Upper lobe of right lung (tissue), 1 donor: ENCODE results near the gene ZSCAN1. TPM values are rescaled to one million over a fixed set of nuclear protein-coding genes. Genes with fewer than 3 reads are reported as not detected.

Experiments used
- ATAC-seq: fragments of 200-7000 bp; cut with Tn5 transposase; one replicate; pipeline ENCODE4 v1.9.1; 2020; ENCODE audit warnings: mild to moderate bottlenecking, moderate library complexity
- DNase-seq: peaks from one replicate; pipeline ENCODE4 v3.0.0-alpha.2; 2020
- H3K27ac ChIP-seq: fragments of 200-600 bp; one replicate; pipeline ENCODE4 v1.8.0; 2022
- H3K27me3 ChIP-seq: fragments of 200-600 bp; one replicate; pipeline ENCODE4 v1.8.0; 2022; ENCODE audit warnings: mild to moderate bottlenecking
- H3K36me3 ChIP-seq: fragments of 200-600 bp; one replicate; pipeline ENCODE4 v1.8.0; 2022
- H3K4me1 ChIP-seq: fragments of 200-600 bp; one replicate; pipeline ENCODE4 v1.8.0; 2022
- H3K4me3 ChIP-seq: fragments of 200-600 bp; one replicate; pipeline ENCODE4 v1.8.0; 2022; ENCODE audit warnings: mild to moderate bottlenecking
- H3K9me3 ChIP-seq: fragments of 200-600 bp; one replicate; pipeline ENCODE4 v1.8.0; 2022
- intact Hi-C: fragments of 100-400 bp; cut with DNase I; formaldehyde crosslinking; loops from one replicate; pipeline ENCODE4 v1.11.0; 2022
- total RNA-seq: library from RNA; stranded (reverse); fragmentation: NEBNext Ultra II Directional; extraction: Animal tissue kit (Norgen Biotek cat#: 25700); gene quantifications from one replicate; pipeline ENCODE4 v1.2.1, GENCODE V29; 2021
- TF ChIP-seq, protein P1 (sequence below): fragments of 200-600 bp; IDR thresholded peaks from one replicate; pipeline ENCODE4 v1.8.0; 2022; ENCODE audit warnings: antibody characterized with exemption
- donor health status: DM: no; HTN: yes; CAD: no; lungs with severe emphysema.

The ZSCAN1 gene
- total RNA-seq, 1 donor from 2014 or later, result not detected

DNA sequence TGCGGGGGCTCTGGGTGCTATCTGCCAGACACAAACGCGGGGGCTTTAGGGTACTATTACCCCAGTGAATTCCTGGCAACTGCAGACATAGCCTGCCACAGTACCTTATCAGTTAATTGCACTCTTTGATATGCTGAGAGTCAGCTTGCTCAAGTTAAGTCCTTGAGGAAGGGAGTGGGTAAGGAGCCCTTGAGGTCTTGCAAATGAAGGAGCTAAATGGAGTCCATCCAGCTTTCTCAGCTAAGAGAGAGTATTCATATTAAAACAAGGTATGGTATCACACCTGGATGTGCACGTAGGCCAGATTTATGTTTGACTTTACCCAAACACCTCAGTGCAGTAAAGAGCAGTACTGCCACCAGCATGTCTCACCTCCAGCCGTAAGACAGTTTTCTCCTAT lies 19.7 kb upstream of the ZSCAN1 start:
- Histone ChIP-seq H3K4me1 (no peaks in the 10 kb centered on the region), H3K36me3 (no peaks in the 10 kb centered on the region), H3K27me3 (no peaks in the 10 kb centered on the region), H3K4me3 (no peak overlapping the region), H3K27ac (no peak overlapping the region), H3K9me3 (peaks cover 33% of the 10 kb centered on the region)
- DNase-seq, result no peak
- intact Hi-C loops, result no loop called here
- TF ChIP-seq, protein P1, sequence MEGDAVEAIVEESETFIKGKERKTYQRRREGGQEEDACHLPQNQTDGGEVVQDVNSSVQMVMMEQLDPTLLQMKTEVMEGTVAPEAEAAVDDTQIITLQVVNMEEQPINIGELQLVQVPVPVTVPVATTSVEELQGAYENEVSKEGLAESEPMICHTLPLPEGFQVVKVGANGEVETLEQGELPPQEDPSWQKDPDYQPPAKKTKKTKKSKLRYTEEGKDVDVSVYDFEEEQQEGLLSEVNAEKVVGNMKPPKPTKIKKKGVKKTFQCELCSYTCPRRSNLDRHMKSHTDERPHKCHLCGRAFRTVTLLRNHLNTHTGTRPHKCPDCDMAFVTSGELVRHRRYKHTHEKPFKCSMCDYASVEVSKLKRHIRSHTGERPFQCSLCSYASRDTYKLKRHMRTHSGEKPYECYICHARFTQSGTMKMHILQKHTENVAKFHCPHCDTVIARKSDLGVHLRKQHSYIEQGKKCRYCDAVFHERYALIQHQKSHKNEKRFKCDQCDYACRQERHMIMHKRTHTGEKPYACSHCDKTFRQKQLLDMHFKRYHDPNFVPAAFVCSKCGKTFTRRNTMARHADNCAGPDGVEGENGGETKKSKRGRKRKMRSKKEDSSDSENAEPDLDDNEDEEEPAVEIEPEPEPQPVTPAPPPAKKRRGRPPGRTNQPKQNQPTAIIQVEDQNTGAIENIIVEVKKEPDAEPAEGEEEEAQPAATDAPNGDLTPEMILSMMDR, result no peak
- no peak for ATAC-seq

DNA sequence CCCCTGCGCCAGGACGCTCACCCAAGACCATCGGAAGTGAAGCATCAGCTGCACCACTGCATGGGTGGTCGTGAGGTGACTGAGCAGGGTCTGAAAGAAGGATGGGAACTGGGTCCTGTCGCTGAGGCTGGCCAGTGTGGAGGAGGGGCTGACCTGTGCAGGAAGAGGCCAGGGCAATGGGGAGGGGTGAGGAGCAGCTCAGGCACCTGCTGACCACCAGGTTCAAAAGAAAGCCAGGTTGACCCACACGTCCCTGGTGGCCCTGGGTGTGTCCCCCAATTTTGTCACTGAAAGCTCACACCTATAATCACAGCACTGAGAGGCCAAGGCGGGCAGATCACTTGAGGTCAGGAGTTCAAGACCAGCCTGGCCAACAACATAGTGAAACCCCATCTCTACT lies 13.7 kb upstream of the ZSCAN1 start:
- Histone ChIP-seq H3K4me1 (no peaks in the 10 kb centered on the region), H3K9me3 (no peaks in the 10 kb centered on the region), H3K27ac (no peak overlapping the region), H3K36me3 (no peaks in the 10 kb centered on the region), H3K4me3 (no peak overlapping the region), H3K27me3 (no peaks in the 10 kb centered on the region)
- intact Hi-C loops, result loop anchor here (10.0 kb wide), 1 partner anchor 135 kb away; the partner anchor contains the start of gene ZNF329
- TF ChIP-seq, protein P1, result no peak
- ATAC-seq (no peak), DNase-seq (no peak)

DNA sequence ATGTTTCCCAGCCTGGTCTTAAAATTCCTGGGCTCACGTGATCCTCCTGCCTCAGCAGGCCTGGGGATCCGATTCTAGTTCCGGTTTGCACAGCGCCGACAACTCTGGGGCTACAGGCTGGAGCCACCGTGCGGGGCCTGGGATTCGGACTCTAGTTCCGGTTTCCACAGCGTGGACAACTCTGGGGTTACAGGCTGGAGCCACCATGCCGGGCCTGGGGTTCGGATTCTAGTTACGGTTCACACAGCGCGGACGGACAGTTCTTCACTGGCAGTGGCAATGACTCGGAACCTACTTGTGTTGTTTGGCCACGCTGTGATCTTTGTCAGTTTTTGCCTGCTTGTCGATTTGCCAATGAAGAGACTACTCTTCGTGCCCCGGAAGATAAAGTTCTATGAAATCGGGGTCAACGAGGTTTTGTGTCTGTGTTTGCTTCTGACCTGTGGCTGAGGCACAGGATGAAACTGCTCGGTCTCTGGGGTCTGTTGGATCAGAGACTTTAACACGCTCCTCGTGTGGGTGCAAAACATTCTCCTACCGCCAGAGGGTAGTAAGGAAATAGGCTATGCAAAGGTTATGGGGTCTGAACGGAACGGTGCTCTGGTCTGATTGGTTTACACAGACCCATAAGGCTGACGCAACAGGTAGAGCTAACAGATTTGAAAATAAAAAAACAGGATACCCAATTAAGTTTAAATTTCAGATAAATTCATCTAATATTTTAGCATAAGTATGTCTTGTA lies 12.1 kb upstream of the ZSCAN1 start:
- Histone ChIP-seq H3K36me3 (no peaks in the 10 kb centered on the region), H3K4me1 (no peaks in the 10 kb centered on the region), H3K4me3 (no peak overlapping the region), H3K27ac (no peak overlapping the region), H3K27me3 (no peaks in the 10 kb centered on the region), H3K9me3 (no peaks in the 10 kb centered on the region)
- ATAC-seq (peak; percentile 85), DNase-seq (no peak)
- intact Hi-C loops, result loop anchor here (10.0 kb wide), 1 partner anchor 133 kb away; the partner anchor contains the start of gene ZNF329
- TF ChIP-seq, protein P1, result peak; percentile 63

DNA sequence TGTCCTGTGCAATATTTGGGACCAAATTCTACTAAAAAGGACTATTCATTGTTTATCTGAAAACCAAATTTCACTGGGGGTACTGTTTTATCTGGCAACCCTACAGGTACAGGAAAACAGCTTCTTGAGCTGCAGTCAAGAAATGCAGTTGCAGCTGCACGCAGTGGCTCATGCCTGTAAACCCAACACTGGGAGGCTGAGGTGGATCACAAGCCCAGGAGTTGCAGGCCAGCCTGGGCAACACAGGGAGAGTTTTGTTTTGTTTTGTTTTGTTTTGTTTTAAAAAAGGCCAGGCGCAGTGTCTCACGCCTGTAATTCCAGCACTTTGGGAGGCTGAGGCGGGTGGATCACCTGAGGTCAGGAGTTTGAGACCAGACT lies 11.6 kb upstream of the ZSCAN1 start:
- no peak for DNase-seq
- intact Hi-C loops, result loop anchor here (10.0 kb wide), 1 partner anchor 133 kb away; the partner anchor contains the start of gene ZNF329
- H3K27ac ChIP-seq, result no peak overlapping the region
- no peaks in the 10 kb centered on the region for H3K36me3 ChIP-seq
- H3K9me3 ChIP-seq, result no peaks in the 10 kb centered on the region
- no peaks in the 10 kb centered on the region for H3K4me1 ChIP-seq
- no peak for ATAC-seq
- no peak overlapping the region for H3K4me3 ChIP-seq
- no peaks in the 10 kb centered on the region for H3K27me3 ChIP-seq
- TF ChIP-seq, protein P1, result no peak

DNA sequence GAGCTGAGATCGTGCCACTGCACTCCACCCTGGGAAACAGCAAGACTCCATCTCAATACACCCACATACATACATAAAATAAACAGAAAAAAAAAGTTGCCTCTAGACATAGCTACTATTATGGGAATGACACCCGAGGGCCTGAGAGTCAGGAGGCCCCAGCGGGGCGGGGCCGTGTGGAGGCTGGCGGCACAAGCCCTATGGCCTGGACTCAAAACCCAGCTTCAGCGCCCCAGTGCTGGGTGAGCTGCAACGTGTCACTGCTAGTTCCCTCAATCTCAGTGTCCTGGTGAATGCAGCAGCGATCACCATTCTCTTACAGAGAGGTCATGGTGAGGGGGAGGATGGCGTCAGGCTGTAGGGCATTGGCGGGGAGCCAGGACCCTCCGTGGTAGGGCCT lies 9.2 kb upstream of the ZSCAN1 start:
- Histone ChIP-seq H3K36me3 (no peaks in the 10 kb centered on the region), H3K4me1 (no peaks in the 10 kb centered on the region), H3K27me3 (no peaks in the 10 kb centered on the region), H3K9me3 (no peaks in the 10 kb centered on the region), H3K4me3 (no peak overlapping the region), H3K27ac (no peak overlapping the region)
- TF ChIP-seq, protein P1, result no peak
- intact Hi-C loops, result loop anchor here (10.0 kb wide), 1 partner anchor 130 kb away; the partner anchor contains the start of gene ZNF329
- DNase-seq, result no peak
- no peak for ATAC-seq
